Fibroblast of lung (primary cell): ENCODE results near the gene CEACAM16. TPM values are rescaled to one million over a fixed set of nuclear protein-coding genes. Genes with fewer than 3 reads are reported as not detected.

Experiments used
- DNase-seq, 2 donors: peaks; one replicate each; pipeline versions ENCODE4 v3.0.0 to v3.0.0-alpha.2; 2010; ENCODE audit warnings: low read depth in 2 of 2
- H2AFZ ChIP-seq: 2 replicates; pipeline ENCODE4 v1.5.1; 2012; ENCODE audit warnings: low read length, control low read depth, inconsistent platforms
- H3K27ac ChIP-seq: 2 replicates; pipeline ENCODE4 v1.5.1; 2011; ENCODE audit warnings: low read length, control low read depth; ENCODE audit not compliant: insufficient read depth
- H3K27me3 ChIP-seq: 2 replicates; pipeline ENCODE4 v1.5.1; 2011; ENCODE audit warnings: mild to moderate bottlenecking, low read length; ENCODE audit not compliant: control insufficient read depth, insufficient read depth
- H3K36me3 ChIP-seq: 2 replicates; pipeline ENCODE4 v1.5.1; 2011; ENCODE audit warnings: low read length; ENCODE audit not compliant: control insufficient read depth, insufficient read depth
- H3K4me1 ChIP-seq: 2 replicates; pipeline ENCODE4 v1.5.1; 2011; ENCODE audit warnings: low read length; ENCODE audit not compliant: control insufficient read depth, insufficient read depth; ENCODE audit errors: extremely low read depth
- H3K4me2 ChIP-seq: 2 replicates; pipeline ENCODE4 v1.5.1; 2011; ENCODE audit warnings: low read length, control low read depth; ENCODE audit not compliant: insufficient read depth; ENCODE audit errors: extremely low read depth
- H3K4me3 ChIP-seq, 4 experiments: fragments of 200-600 bp in 1 of 4; sonication (generic) in 1 of 4; replicated peaks in 1 of 4; 2 replicates each; pipeline ENCODE4 v1.5.1; 2011 to 2016; ENCODE audit warnings: low read length in 4 of 4, low read depth in 3 of 4, mild to moderate bottlenecking in 3 of 4, control low read depth in 2 of 4, inconsistent platforms in 1 of 4, mixed read lengths in 1 of 4; ENCODE audit not compliant: insufficient read depth in 1 of 4; ENCODE audit errors: control extremely low read depth in 1 of 4
- H3K79me2 ChIP-seq: 2 replicates; pipeline ENCODE4 v1.5.1; 2012; ENCODE audit warnings: mild to moderate bottlenecking, low read length, inconsistent platforms; ENCODE audit not compliant: control insufficient read depth, insufficient read depth
- H3K9ac ChIP-seq: 2 replicates; pipeline ENCODE4 v1.5.1; 2011; ENCODE audit warnings: mild to moderate bottlenecking, low read length, control low read depth; ENCODE audit not compliant: insufficient read depth
- H3K9me3 ChIP-seq: 2 replicates; pipeline ENCODE4 v1.5.1; 2012; ENCODE audit warnings: low read depth, low read length; ENCODE audit not compliant: control insufficient read depth, insufficient read depth
- H4K20me1 ChIP-seq: 2 replicates; pipeline ENCODE4 v1.5.1; 2011; ENCODE audit warnings: low read length; ENCODE audit not compliant: control insufficient read depth, insufficient read depth; ENCODE audit errors: extremely low read depth
- EZH2 ChIP-seq: IDR thresholded peaks from 2 replicates; pipeline ENCODE4 v1.5.1; 2012; ENCODE audit warnings: low read length, control low read depth, mild to moderate bottlenecking; ENCODE audit errors: missing control alignments
- polyA plus RNA-seq, 2 donors: library from polyadenylated mRNA; depleted of rRNA in 1 of 2; stranded (reverse) in 1 of 2; unstranded in 1 of 2; fragments of >200 nt; gene quantifications; 2 replicates each; pipeline ENCODE4 v1.2.1, GENCODE V29; 2011 to 2012; ENCODE audit warnings: missing spikeins in 1 of 2
- total RNA-seq: library from RNA; depleted of rRNA; stranded (reverse); fragments of >200 nt; gene quantifications from 2 replicates; pipeline ENCODE4 v1.2.1, GENCODE V29; 2014
- TF ChIP-seq, protein P1 (sequence below), 2 donors: IDR thresholded peaks in 1 of 2; conservative IDR thresholded peaks in 1 of 2; 1 replicate in 1 of 2; 2 replicates in 1 of 2; pipeline ENCODE4 v1.5.1; 2011 to 2012; ENCODE audit warnings: low read length in 2 of 2, control low read depth in 1 of 2, inconsistent platforms in 1 of 2, low read depth in 1 of 2, mild to moderate bottlenecking in 1 of 2

CEACAM16 gene
- total and polyA plus RNA-seq, 2 donors (not counting 1 experiment from before 2014, with no cell fraction given) = not detected

DNA sequence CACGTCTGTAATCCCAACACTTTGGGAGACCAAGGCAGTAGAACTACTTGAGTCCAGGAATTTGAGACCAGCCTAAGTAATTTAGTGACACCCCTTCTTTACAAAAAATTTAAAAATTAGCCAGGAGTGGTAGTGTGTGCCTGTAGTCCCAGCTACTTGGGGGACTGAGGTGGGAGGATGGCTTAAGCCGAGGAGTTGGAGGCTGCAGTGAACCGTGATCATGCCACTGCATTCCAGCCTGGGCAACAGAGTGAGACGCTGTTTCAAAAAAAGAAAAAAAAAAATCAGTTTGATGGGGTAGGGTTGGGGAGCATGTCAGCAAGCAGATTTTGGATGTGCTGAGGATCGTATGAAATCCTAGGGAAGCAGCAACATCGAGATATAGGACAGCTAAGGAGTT is 23.4 kb upstream of the CEACAM16 start:
- no peaks in the 10 kb centered on the region for H4K20me1 ChIP-seq
- H3K9me3 ChIP-seq = no peaks in the 10 kb centered on the region
- TF ChIP-seq EZH2 = no peak
- TF ChIP-seq, protein P1, sequence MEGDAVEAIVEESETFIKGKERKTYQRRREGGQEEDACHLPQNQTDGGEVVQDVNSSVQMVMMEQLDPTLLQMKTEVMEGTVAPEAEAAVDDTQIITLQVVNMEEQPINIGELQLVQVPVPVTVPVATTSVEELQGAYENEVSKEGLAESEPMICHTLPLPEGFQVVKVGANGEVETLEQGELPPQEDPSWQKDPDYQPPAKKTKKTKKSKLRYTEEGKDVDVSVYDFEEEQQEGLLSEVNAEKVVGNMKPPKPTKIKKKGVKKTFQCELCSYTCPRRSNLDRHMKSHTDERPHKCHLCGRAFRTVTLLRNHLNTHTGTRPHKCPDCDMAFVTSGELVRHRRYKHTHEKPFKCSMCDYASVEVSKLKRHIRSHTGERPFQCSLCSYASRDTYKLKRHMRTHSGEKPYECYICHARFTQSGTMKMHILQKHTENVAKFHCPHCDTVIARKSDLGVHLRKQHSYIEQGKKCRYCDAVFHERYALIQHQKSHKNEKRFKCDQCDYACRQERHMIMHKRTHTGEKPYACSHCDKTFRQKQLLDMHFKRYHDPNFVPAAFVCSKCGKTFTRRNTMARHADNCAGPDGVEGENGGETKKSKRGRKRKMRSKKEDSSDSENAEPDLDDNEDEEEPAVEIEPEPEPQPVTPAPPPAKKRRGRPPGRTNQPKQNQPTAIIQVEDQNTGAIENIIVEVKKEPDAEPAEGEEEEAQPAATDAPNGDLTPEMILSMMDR (conservative IDR thresholded peaks at IDR 0.05 in 1 of 2, IDR thresholded peaks at IDR 0.05 in 1 of 2; ENCODE audit: low read depth in 1 of 2, low read length in 2 of 2) = no peak
- H3K27me3 ChIP-seq = no peaks in the 10 kb centered on the region
- H3K9ac ChIP-seq = no peak overlapping the region
- no peaks in the 10 kb centered on the region for H3K4me1 ChIP-seq
- H3K36me3 ChIP-seq = peaks cover 8% of the 10 kb centered on the region
- H3K27ac ChIP-seq = no peak overlapping the region
- no peak for DNase-seq
- H2AFZ ChIP-seq = no peak overlapping the region
- H3K4me2 ChIP-seq = no peak overlapping the region
- no peak overlapping the region for H3K4me3 ChIP-seq
- H3K79me2 ChIP-seq = no peaks in the 10 kb centered on the region

GRCh38 chr19:44677019-44677811 is 21.7 kb upstream of the CEACAM16 start:
- Histone ChIP-seq H3K27ac (peak overlapping the region; percentile 4), H3K36me3 (peaks cover 8% of the 10 kb centered on the region), H2AFZ (no peak overlapping the region), H4K20me1 (no peaks in the 10 kb centered on the region), H3K9me3 (no peaks in the 10 kb centered on the region), H3K4me1 (no peaks in the 10 kb centered on the region), H3K79me2 (no peaks in the 10 kb centered on the region), H3K4me3 (no peak overlapping the region), H3K4me2 (no peak overlapping the region), H3K9ac (no peak overlapping the region), H3K27me3 (no peaks in the 10 kb centered on the region)
- TF ChIP-seq, protein P1 (conservative IDR thresholded peaks at IDR 0.05 in 1 of 2, IDR thresholded peaks at IDR 0.05 in 1 of 2; ENCODE audit: low read depth in 1 of 2, low read length in 2 of 2) = no peak
- TF ChIP-seq EZH2 = no peak
- peak; percentile 55 to 77 for DNase-seq

- H3K79me2 ChIP-seq = no peaks in the 10 kb centered on the region
- no peak overlapping the region for H3K9ac ChIP-seq
- no peak overlapping the region for H3K27ac ChIP-seq
- no peaks in the 10 kb centered on the region for H3K9me3 ChIP-seq
- H3K27me3 ChIP-seq = no peaks in the 10 kb centered on the region
- H3K36me3 ChIP-seq = peaks cover 12% of the 10 kb centered on the region
- H4K20me1 ChIP-seq = no peaks in the 10 kb centered on the region
- no peak overlapping the region for H3K4me3 ChIP-seq
- peaks cover 5% of the 10 kb centered on the region for H3K4me1 ChIP-seq
- no peak overlapping the region for H3K4me2 ChIP-seq
- no peak for DNase-seq
- TF ChIP-seq, protein P1 (conservative IDR thresholded peaks at IDR 0.05 in 1 of 2, IDR thresholded peaks at IDR 0.05 in 1 of 2; ENCODE audit: low read depth in 1 of 2, low read length in 2 of 2) = no peak
- no peak overlapping the region for H2AFZ ChIP-seq
Observed at GRCh38 chr19:44680536-44680935, 18.4 kb upstream of the CEACAM16 start.
